IPS-15b (cell line): ENCODE measurements around the gene ARL4C.
"Not testable (repeated sequence)": the region's sequence is repeated elsewhere in the genome, so short reads cannot be mapped to it uniquely, and the experiment has no call there.

Source experiments
- H3K27me3 ChIP-seq: one replicate; pipeline ENCODE4 v1.6.1; 2013; ENCODE audit warnings: low read length; ENCODE audit not compliant: control insufficient read depth, insufficient read depth
- H3K36me3 ChIP-seq: one replicate; pipeline ENCODE4 v1.6.1; 2013; ENCODE audit warnings: low read length; ENCODE audit not compliant: control insufficient read depth, insufficient read depth
- H3K4me1 ChIP-seq: one replicate; pipeline ENCODE4 v1.6.1; 2013; ENCODE audit warnings: mild to moderate bottlenecking, low read length; ENCODE audit not compliant: control insufficient read depth, insufficient read depth
- H3K4me3 ChIP-seq: one replicate; pipeline ENCODE4 v1.5.1; 2013; ENCODE audit warnings: low read depth, low read length
- H3K9ac ChIP-seq: one replicate; pipeline ENCODE4 v1.6.1; 2013; ENCODE audit warnings: low read depth, mild to moderate bottlenecking, low read length
- H3K9me3 ChIP-seq: one replicate; pipeline ENCODE4 v1.6.1; 2013; ENCODE audit warnings: mild to moderate bottlenecking, low read length; ENCODE audit not compliant: control insufficient read depth, insufficient read depth

ARL4C gene

DNA sequence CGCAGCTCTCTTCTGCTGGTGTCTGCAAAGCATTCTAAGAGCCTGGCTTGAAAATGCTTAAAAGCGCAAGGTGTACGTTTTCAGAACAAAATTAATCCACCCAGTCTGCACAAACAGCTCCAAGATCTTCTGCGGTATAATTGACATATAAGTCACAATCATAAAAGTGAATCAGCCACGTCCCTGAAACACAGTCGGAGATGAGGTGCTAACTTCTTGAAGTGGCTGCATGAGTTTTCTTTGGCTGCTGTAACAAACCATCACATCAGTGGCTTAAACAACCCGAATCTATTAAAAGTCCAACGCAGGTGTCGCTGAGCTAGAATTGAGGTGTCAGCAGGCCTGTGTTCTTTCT, 32.6 kb downstream of the ARL4C start:
- Histone ChIP-seq H3K9ac (no peak overlapping the region), H3K27me3 (no peaks in the 10 kb centered on the region), H3K9me3 (no peaks in the 10 kb centered on the region), H3K4me1 (no peaks in the 10 kb centered on the region), H3K36me3 (no peaks in the 10 kb centered on the region), H3K4me3 (no peak overlapping the region)

DNA sequence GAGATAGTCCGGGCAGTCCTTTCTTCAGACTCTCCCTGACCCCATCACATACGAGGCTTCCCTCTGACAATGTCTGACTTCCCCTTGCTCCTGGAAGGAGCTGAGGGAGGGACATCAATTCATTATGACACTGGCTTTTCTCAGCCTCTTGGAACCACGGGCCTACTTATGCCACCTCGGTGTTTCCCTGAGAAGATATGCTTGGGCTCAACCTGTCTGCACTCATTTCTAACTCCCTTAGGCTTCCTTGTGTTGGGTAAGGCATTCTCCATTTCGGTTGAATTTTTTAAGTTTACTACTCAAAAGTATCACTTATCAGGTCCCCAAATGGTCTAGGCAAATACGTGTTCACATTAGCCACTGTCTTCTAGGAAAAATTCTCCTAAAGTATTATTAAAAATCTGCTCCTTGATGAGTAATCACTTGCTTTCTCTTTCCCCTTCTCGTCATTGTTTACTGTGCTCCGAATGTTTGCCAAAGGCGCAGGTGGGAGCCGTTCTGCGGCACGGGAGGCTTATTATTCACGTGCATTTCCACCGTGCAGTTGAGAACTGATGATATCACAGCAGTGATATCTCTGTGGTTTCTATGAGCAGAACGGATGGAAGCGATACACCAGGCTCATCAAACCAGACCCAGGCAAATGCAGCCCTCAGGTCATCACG, 33.1 kb downstream of the ARL4C start:
- H3K4me1 ChIP-seq: no peaks in the 10 kb centered on the region
- no peaks in the 10 kb centered on the region for H3K9me3 ChIP-seq
- H3K36me3 ChIP-seq: no peaks in the 10 kb centered on the region
- no peak overlapping the region for H3K9ac ChIP-seq
- no peaks in the 10 kb centered on the region for H3K27me3 ChIP-seq
- no peak overlapping the region for H3K4me3 ChIP-seq

DNA sequence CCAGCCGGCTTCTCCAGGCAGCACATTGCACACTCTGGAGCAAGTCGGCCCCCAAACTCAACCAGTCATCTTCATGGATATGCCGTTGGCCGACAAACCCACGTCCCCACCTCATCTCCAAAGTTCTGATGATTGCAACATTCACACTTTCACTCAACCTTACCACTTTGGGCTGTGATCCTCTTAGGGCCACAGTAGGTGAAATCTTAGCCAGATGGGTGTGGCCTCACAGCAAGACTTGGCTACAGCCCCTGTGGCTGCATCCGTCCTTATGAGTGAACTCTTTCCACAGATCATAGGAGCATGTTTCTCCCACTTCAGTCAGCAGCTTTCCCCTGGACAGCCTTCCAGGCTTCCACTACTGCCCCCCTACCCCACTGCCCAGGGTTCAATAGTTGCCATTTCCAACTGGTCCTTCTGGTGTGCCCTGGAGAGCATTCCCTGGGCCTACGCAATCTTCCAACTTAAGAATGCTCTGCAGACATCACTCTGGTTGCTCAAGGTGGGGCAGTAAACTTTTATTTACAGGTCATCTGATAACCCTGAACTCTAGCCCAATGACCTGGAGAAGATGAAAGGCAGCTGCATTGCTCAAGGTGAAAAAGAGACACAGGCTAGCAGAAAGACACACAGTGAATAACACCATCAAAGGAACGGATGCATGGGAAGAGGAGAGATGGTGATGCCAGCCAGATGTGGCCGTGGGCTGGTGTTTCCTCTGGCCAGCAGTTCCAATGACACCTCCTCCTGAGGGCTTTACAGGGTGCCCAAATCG, 34.5 kb downstream of the ARL4C start:
- Histone ChIP-seq H3K9ac (no peak overlapping the region), H3K27me3 (no peaks in the 10 kb centered on the region), H3K4me1 (no peaks in the 10 kb centered on the region), H3K36me3 (no peaks in the 10 kb centered on the region), H3K9me3 (no peaks in the 10 kb centered on the region), H3K4me3 (no peak overlapping the region)

DNA sequence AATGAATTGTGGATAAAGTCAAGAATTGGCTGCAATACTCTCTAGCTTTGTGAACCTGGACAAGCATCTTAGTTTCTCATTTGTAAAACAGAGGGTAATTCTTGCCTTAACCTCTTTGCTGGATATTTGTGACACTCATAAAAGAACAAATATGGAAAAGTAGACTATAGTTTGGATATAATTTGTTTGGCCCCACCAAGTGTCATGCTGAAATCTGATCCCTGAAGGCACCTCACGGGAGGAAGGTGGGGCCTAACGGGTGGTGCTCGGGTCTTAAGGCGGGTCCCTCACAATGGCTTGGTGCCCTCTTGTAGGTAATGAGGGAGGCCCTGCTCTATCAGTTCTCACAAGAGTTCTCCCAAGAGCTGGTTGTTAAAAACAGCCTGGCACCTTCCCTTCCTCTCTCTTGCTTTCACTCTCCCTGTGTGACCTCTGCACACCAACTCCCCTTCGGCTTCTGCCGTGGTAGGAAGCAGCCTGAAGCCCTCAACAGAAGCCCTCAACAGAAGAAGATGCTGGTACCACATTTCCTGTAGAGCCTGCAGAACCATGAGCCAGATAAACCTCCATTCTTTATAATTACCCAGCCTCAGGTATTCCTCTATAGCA, 37.4 kb downstream of the ARL4C start:
- Histone ChIP-seq H3K4me3 (no peak overlapping the region), H3K4me1 (no peaks in the 10 kb centered on the region), H3K9me3 (no peaks in the 10 kb centered on the region), H3K27me3 (no peaks in the 10 kb centered on the region), H3K9ac (no peak overlapping the region), H3K36me3 (no peaks in the 10 kb centered on the region)

DNA sequence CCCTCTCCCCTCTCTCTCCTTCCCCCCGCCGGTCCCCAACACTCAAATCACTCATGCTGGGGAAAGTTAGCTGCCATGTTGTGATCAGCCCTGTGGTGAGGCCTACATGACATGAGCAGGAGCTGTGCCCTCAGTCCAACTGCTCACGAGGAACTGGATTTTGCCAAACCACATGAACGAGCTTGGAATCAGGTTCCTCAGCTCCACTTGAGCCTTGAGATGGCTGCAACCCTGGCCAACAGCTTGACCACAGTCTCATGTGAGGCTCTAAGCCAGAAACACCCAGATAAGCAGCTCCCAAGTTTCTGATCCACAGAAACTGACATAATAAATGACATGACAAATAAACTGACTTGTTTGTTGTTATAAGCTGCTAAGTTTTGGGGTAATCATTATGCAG, 38.4 kb downstream of the ARL4C start:
- Histone ChIP-seq H3K4me3 (no peak overlapping the region), H3K36me3 (no peaks in the 10 kb centered on the region), H3K27me3 (no peaks in the 10 kb centered on the region), H3K9ac (no peak overlapping the region), H3K9me3 (no peaks in the 10 kb centered on the region), H3K4me1 (no peaks in the 10 kb centered on the region)

DNA sequence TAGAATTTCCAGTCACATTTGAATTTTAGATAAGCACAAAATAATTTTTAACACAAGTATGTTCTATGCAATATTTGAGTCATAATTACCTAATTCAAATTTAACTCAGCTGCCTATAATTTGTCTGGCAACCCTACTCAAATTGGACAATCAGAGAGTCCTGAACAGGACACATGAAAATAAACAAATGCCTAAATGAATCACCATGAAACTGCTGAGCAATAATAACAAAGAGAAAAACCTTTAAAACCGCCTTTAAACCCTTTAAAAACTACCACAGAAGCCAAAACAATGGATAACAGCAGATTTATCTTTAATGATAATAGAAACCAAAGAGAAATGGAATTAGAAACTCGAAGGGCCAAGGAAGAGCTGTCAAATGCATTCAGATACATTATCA, 39.5 kb downstream of the ARL4C start:
- Histone ChIP-seq H3K27me3 (no peaks in the 10 kb centered on the region), H3K9ac (no peak overlapping the region), H3K4me1 (no peaks in the 10 kb centered on the region), H3K36me3 (no peaks in the 10 kb centered on the region), H3K4me3 (no peak overlapping the region), H3K9me3 (no peaks in the 10 kb centered on the region)

DNA sequence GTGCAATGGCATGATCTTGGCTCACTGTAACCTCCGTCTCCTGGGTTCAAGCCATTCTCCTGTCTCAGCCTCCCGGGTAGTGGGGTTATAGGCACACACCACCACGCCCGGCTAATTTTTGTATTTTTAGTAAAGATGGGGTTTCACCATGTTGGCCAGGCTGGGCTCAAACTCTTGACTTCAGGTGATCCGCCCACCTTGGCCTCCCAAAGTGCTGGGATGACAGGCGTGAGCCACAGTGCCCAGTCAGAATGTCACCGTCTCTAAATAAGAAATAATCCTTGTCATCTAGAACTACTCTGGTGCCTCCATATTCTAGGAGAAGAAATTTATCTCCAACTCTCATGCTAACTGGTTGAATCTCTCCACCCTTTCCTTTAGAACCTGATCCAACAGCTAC, 41.6 kb downstream of the ARL4C start:
- H3K36me3 ChIP-seq, H3K4me1 ChIP-seq, H3K27me3 ChIP-seq, H3K9ac ChIP-seq, H3K9me3 ChIP-seq, H3K4me3 ChIP-seq: not testable (repeated sequence)

DNA sequence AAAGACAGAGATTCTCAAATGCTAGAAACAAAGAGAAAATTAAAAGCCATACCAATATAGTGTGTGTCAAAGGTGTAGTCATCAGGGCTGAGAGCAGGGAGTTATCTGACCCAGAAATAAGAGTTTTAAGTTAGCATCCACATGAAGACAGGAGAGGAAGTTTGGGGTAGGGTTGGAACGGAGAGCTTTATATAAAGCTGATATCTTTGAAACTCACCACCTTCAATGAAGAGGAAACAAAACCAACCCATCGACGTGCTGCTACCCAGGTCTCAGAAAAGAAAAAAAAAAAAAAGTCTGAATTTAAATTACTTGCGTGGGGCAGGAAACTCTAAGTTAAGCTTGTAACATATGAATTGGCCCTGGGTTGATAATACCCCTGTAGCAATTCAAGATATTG, 42.4 kb downstream of the ARL4C start:
- no peaks in the 10 kb centered on the region for H3K36me3 ChIP-seq
- H3K4me1 ChIP-seq: peaks cover under 1% of the 10 kb centered on the region
- H3K9me3 ChIP-seq: no peaks in the 10 kb centered on the region
- no peak overlapping the region for H3K4me3 ChIP-seq
- no peak overlapping the region for H3K9ac ChIP-seq
- H3K27me3 ChIP-seq: no peaks in the 10 kb centered on the region

DNA sequence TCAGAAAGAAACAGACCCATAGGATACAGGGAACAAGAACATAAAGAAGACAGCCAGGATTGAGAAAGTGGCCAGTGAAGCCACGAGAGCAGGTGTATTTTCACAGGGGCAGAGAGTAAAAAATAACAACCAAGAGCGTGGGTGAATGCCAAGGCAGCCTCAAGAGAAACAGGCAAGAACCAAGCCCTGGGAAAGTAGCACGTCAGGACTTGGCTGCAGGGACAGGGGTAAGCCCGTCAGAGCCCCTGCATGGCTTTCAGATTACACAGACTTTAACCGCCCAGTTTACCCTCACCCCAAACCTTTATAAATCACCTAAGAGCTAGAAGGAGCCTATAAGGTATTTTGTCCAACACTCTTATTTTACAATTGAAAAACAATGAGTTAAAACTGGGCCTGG, 43.7 kb downstream of the ARL4C start:
- no peaks in the 10 kb centered on the region for H3K36me3 ChIP-seq
- H3K9ac ChIP-seq: no peak overlapping the region
- H3K4me3 ChIP-seq: no peak overlapping the region
- no peaks in the 10 kb centered on the region for H3K27me3 ChIP-seq
- no peaks in the 10 kb centered on the region for H3K9me3 ChIP-seq
- H3K4me1 ChIP-seq: peaks cover 11% of the 10 kb centered on the region

DNA sequence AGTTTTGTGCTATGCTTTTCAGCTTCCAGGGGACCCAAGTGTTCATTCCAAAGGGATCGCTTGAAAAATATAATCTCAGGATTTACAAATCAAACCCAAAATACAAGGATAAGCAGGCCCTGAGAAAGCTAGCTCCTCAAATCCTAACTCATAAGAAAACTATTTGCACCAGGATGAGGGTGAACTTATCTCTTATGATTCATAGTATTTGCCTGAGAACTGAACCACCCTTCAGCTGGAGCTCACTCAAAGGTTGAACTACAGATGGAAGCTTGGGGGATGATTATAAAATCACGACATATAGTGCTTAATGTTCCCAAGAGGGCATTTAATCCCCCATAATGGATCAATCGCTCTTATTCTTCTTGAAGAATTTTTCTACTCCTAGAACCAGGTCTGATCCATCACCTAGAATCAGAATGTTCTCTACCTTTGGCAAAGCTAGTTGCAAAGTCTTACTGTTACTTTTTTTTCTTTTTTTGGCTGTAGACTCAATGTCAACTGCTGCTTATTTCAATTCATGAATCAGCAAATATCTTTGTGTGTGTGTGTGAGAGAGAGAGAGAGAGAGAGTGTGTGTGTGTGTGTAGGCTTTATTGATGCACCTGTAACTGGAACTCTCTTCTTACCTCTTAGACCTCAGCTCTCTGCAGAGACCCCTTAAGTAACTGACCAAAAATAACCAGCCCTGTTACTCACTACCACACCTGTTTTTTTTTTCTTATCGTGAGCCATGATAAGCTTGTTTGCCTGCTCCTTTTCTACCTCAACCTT, 44.8 kb downstream of the ARL4C start:
- no peak overlapping the region for H3K9ac ChIP-seq
- H3K4me1 ChIP-seq: peaks cover 12% of the 10 kb centered on the region
- no peaks in the 10 kb centered on the region for H3K9me3 ChIP-seq
- peaks cover 4% of the 10 kb centered on the region for H3K27me3 ChIP-seq
- H3K4me3 ChIP-seq: no peak overlapping the region
- no peaks in the 10 kb centered on the region for H3K36me3 ChIP-seq

DNA sequence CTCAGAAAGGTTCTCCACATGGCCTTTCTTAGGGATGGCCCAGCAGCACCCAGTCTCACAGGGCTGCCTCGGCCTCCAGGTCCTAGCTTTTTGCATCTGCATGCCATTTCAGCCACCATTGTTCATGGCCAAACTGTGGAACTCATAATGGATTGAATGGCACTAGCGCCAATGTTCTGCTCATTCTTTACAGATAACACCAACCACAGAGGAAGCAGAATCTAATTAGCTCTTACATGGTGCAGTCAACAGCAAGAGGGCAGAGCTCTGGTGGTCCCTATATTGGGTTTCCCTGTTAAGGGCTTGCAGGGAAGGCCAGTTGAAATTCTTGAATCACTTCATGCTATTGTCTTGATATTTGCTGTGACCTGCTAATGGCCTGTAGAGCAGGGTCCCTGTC, 45.6 kb downstream of the ARL4C start:
- Histone ChIP-seq H3K9me3 (no peaks in the 10 kb centered on the region), H3K27me3 (peaks cover 12% of the 10 kb centered on the region), H3K4me3 (no peak overlapping the region), H3K4me1 (peaks cover 12% of the 10 kb centered on the region), H3K36me3 (no peaks in the 10 kb centered on the region), H3K9ac (no peak overlapping the region)
